Measurements from ENCODE around the gene DBNL. TPM values are rescaled to one million over a fixed set of nuclear protein-coding genes. Genes with fewer than 3 reads are reported as not detected.
A peak's percentile ranks its signal among the peaks of the same experiment; 100 is the strongest.

DBNL gene
- total and polyA plus RNA-seq, 7 donors, result 33.4 to 66.7 (median 40.0) TPM

DNA sequence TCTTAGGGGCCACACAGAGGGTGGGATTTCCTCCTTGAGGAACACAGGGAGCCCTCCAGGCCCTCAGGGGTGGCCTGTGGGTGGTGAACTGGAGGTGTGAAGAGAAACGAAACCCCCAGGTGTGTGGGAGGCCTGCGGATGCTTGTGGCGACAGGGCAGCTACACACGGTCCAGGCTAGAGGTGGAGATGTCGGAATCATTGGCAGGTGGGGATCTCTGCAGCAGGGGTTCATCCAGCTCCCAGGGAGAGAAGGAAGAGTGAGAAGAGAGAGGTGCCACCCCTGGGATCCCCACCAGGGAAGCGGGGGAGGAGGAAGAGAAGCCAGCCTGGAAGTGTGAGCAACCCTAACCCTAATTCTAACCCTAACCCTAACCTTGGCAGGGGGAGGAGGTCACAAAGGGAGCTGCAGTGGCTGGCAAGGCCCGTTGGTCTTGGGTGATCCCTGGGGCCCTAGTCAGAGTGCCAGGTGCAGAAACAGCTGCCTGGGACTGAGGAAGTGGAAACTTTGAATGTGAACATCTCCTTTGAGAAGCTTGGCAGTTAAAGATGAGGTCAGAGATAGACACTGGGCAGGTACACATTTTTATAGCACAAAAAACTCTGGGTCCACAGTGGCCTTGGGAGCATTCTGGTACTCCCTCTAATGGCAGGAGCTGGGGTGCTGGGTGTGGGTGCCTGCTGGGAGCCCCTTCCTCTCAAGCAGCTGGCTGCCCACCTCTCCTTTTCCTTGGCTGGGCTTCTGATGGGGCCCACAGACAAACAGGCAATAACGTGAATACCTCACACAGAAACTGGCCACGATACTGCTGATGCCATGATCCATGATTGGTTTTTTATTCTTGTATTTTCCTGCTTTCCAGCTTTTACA is 52.8 kb downstream of the DBNL start:
- Histone ChIP-seq H3K9me3 (no peaks in the 10 kb centered on the region), H3K27ac (no peak overlapping the region), H3K36me3 (ENCODE audit: insufficient read depth in 1 of 2, low read depth in 1 of 2) (no peaks in the 10 kb centered on the region), H3K27me3 (ENCODE audit: insufficient read depth in 3 of 3, low read length in 2 of 3) (no peaks in the 10 kb centered on the region), H3K4me3 (no peak overlapping the region), H3K4me1 (no peaks in the 10 kb centered on the region)
- intact Hi-C loops (cut with DNase I), result no loop called here
- DNase-seq, result no peak
- no peak for ATAC-seq
- 72 to 79% (median 75%) methylated on average over 9 of the region's 9 CpGs for WGBS, 3 donors
- TF ChIP-seq, protein P1, sequence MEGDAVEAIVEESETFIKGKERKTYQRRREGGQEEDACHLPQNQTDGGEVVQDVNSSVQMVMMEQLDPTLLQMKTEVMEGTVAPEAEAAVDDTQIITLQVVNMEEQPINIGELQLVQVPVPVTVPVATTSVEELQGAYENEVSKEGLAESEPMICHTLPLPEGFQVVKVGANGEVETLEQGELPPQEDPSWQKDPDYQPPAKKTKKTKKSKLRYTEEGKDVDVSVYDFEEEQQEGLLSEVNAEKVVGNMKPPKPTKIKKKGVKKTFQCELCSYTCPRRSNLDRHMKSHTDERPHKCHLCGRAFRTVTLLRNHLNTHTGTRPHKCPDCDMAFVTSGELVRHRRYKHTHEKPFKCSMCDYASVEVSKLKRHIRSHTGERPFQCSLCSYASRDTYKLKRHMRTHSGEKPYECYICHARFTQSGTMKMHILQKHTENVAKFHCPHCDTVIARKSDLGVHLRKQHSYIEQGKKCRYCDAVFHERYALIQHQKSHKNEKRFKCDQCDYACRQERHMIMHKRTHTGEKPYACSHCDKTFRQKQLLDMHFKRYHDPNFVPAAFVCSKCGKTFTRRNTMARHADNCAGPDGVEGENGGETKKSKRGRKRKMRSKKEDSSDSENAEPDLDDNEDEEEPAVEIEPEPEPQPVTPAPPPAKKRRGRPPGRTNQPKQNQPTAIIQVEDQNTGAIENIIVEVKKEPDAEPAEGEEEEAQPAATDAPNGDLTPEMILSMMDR (IDR thresholded peaks at IDR 0.05), result no peak

DNA sequence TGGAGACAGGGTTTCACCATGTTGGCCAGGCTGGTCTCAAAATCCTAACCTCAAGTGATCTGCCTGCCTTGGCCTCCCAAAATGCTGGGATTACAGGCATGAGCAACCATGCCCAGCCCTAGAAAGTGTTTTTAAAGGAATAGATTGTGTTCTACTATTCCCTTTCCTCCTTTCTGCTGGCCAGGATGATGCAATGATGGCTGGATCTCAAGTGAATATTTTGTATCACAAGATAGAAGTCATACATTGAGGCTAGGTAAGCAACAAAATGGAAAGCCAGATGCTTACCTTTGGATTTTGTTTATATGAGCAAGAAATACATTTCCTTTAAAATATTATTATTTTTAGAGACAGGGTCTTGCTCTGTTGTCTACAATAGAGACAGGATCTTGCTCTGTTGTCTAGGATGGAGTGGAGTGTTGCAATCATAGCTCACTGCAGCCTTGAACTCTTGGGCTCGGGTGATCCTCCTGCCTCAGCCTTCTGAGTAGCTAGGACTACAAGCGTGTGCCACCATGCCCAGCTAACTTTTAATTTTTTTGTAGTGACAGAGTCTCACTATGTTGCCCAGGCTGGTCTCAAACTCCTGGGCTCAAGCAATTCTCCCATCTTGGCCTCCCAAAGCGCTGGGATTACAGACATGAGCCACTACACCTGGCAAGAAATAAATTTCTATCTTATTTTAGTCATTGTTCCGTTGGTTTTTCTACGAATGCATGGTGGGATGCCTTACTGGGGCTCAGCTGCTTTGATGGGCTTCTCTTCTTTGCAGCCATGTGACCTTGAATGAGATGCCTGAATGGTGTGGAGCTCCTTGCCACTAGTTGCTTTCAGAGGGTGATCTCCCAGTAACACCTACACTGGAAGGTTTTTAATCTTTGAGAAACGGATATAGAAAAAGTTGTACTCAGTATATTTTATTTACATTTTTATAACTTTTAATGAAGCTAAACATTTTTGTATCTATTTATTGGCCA is 53.9 kb downstream of the DBNL start:
- H3K27me3 ChIP-seq (ENCODE audit: insufficient read depth in 3 of 3, low read length in 2 of 3), result peaks cover 0 to under 1% (median 0%) of the 10 kb centered on the region in 3 donors
- 87 to 93% (median 90%) methylated on average over 6 of the region's 6 CpGs for WGBS, 3 donors
- no peak overlapping the region for H3K4me3 ChIP-seq
- H3K4me1 ChIP-seq, result no peaks in the 10 kb centered on the region
- H3K9me3 ChIP-seq, result no peaks in the 10 kb centered on the region
- TF ChIP-seq, protein P1 (IDR thresholded peaks at IDR 0.05), result no peak
- DNase-seq (peak in 1 of 2 donors; percentile 4), ATAC-seq (no peak)
- no peak overlapping the region for H3K27ac ChIP-seq
- no peaks in the 10 kb centered on the region for H3K36me3 ChIP-seq (ENCODE audit: insufficient read depth in 1 of 2, low read depth in 1 of 2)
- intact Hi-C loops (cut with DNase I), result no loop called here

DNA sequence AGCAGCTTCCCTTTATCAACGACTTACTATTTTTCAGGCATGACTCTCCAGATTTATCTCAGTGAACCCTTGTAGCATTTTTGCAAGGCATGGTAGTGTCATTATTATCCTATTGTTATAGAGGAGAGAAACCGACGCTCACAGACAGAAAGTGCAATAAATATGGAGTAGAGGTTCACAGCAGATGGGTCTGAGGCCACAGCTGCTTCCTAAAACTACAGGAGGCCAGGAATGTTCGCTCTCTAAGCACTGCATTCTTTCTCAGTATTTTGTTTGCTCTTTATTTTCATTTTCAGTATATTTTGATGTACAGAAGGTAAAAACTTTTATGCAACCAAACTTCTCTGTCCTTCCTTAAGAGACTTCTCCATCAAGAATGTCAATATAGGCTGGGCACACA is 55.2 kb downstream of the DBNL start:
- H3K4me1 ChIP-seq, result no peaks in the 10 kb centered on the region

DNA sequence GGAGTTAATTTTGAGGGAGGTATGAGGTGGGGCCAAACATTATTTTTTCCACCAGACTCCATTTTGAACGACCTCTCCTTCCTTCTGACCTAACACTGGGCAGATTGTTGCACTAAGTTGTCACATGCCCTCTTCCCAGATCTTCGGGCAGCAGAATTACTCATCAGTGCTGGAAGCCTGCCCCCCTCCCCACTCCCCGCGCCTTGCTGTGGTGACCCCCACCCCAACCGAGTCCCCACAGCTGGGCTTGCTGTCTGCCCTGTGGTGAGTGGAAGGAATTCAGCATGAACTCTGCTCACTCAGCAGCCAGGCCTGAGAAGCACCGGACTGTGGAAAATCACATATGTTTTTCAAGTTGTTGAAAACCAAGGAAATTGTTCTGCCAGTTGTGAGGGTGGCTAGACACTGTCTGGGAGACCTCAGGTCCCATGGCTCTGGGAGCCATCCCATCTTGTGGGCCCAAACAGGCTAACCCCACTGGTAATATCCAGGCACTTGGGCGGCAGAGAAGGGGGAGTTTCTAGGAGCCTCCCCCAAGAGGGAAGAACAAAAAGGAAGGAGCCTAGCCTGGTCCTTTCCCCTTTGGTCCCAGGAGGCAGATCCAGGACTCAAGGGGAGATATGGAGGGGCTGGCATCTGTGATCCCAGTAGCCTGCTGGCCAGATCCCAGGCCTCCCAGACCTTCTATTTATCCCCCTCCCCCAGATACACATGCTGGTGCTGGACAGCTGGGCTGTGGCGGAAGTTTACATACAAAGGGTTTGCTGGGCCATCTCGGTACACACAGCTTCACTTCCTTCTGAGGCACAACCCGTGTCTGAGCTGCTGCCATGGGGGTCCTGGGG is 56.2 kb downstream of the DBNL start:
- Histone ChIP-seq H3K9me3 (no peaks in the 10 kb centered on the region), H3K4me1 (no peaks in the 10 kb centered on the region), H3K27ac (peak overlapping the region; percentile 61), H3K4me3 (no peak overlapping the region), H3K27me3 (ENCODE audit: insufficient read depth in 3 of 3, low read length in 2 of 3) (peaks cover 0 to 7% (median 4%) of the 10 kb centered on the region in 3 donors), H3K36me3 (ENCODE audit: insufficient read depth in 1 of 2, low read depth in 1 of 2) (no peaks in the 10 kb centered on the region)
- DNase-seq, result peak in 1 of 2 donors; percentile 50
- ATAC-seq, result no peak
- intact Hi-C loops (cut with DNase I), result no loop called here
- 50 to 66% (median 58%) methylated on average over 10 of the region's 10 CpGs for WGBS, 3 donors
- TF ChIP-seq, protein P1 (IDR thresholded peaks at IDR 0.05), result no peak

More for the DNA sequence above, 55.2 kb downstream of the DBNL start:
- DNase-seq (no peak), ATAC-seq (no peak)
- Histone ChIP-seq H3K27ac (peak overlapping the region; percentile 16), H3K36me3 (ENCODE audit: insufficient read depth in 1 of 2, low read depth in 1 of 2) (no peaks in the 10 kb centered on the region), H3K4me3 (no peak overlapping the region), H3K9me3 (no peaks in the 10 kb centered on the region), H3K27me3 (ENCODE audit: insufficient read depth in 3 of 3, low read length in 2 of 3) (peaks cover 0 to 4% (median 0%) of the 10 kb centered on the region in 3 donors)
- WGBS, 3 donors, result 42 to 48% (median 46%) methylated on average over 4 of the region's 4 CpGs
- TF ChIP-seq, protein P1 (IDR thresholded peaks at IDR 0.05), result no peak
- intact Hi-C loops (cut with DNase I), result no loop called here
